ENCODE data around the gene ZBED6. TPM values are rescaled to one million over a fixed set of nuclear protein-coding genes. Genes with fewer than 3 reads are reported as not detected.
A peak's percentile ranks its signal among the peaks of the same experiment; 100 is the strongest.

Gene ZBED6
- total and polyA plus RNA-seq, 9 donors, result 7.0 to 23.9 (median 11.1) TPM

- Histone ChIP-seq H3K36me3 (ENCODE audit: control insufficient read depth, insufficient read depth, low read length) (peaks cover 23% of the 10 kb centered on the region), H3K27ac (ENCODE audit: low read length) (peak overlapping the region; percentile 22), H3K4me3 (ENCODE audit: low read length) (no peak overlapping the region), H3K4me1 (ENCODE audit: control insufficient read depth, insufficient read depth, low read length) (peaks cover 22% of the 10 kb centered on the region), H3K9me3 (replicated peaks; ENCODE audit: control insufficient read depth, low read depth, low read length) (no peaks in the 10 kb centered on the region), H3K27me3 (ENCODE audit: control insufficient read depth, insufficient read depth, low read length) (no peaks in the 10 kb centered on the region)
- no CpG with 5 or more reads among the region's 6 CpGs for WGBS (ENCODE audit: insufficient coverage)
- peak; percentile 53 for DNase-seq
Measured at GRCh38 chr1:203797948-203798655, 2.7 kb downstream of the ZBED6 start.

DNA sequence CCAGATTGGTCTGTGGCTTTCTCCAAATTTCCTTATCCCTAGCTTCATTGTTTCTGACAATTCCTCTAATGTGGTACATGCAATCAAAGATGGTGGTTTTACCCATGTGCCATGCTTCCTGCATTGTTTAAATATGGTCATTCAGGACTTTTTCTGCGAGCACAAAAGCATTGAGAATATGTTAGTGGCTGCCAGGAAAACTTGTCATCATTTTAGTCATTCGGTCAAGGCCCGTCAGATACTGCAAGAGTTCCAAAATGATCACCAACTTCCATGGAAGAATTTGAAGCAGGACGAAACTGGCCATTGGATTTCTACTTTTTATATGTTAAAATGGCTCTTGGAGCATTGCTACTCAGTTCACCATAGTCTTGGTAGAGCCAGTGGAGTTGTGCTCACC lies 3.7 kb downstream of the ZBED6 start:
- peak overlapping the region; percentile 18 for H3K27ac ChIP-seq (ENCODE audit: low read length)
- peaks cover 30% of the 10 kb centered on the region for H3K36me3 ChIP-seq (ENCODE audit: control insufficient read depth, insufficient read depth, low read length)
- H3K9me3 ChIP-seq (replicated peaks; ENCODE audit: control insufficient read depth, low read depth, low read length), result no peaks in the 10 kb centered on the region
- no peak overlapping the region for H3K4me3 ChIP-seq (ENCODE audit: low read length)
- peaks cover 22% of the 10 kb centered on the region for H3K4me1 ChIP-seq (ENCODE audit: control insufficient read depth, insufficient read depth, low read length)
- no peak for DNase-seq
- H3K27me3 ChIP-seq (ENCODE audit: control insufficient read depth, insufficient read depth, low read length), result no peaks in the 10 kb centered on the region
- WGBS (ENCODE audit: insufficient coverage), result 80% methylated on average over 1 of the region's 4 CpGs

DNA sequence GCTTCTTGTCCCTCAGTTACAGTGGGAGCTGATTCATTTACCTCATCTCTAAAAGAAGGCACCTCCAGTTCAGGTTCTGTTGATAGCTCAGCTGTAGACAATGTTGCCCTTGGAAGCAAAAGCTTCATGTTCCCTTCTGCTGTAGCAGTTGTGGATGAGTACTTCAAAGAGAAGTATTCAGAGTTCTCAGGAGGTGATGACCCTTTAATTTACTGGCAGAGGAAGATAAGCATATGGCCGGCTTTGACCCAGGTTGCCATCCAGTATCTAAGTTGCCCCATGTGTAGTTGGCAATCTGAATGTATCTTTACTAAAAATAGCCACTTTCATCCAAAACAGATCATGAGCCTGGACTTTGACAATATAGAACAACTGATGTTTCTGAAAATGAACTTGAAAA lies 4.5 kb downstream of the ZBED6 start:
- no peak overlapping the region for H3K4me3 ChIP-seq (ENCODE audit: low read length)
- H3K9me3 ChIP-seq (replicated peaks; ENCODE audit: control insufficient read depth, low read depth, low read length), result no peaks in the 10 kb centered on the region
- H3K4me1 ChIP-seq (ENCODE audit: control insufficient read depth, insufficient read depth, low read length), result peaks cover 19% of the 10 kb centered on the region
- peak overlapping the region; percentile 38 for H3K27ac ChIP-seq (ENCODE audit: low read length)
- peaks cover 30% of the 10 kb centered on the region for H3K36me3 ChIP-seq (ENCODE audit: control insufficient read depth, insufficient read depth, low read length)
- DNase-seq, result peak; percentile 33
- no CpG with 5 or more reads among the region's 1 CpG for WGBS (ENCODE audit: insufficient coverage)
- no peaks in the 10 kb centered on the region for H3K27me3 ChIP-seq (ENCODE audit: control insufficient read depth, insufficient read depth, low read length)

DNA sequence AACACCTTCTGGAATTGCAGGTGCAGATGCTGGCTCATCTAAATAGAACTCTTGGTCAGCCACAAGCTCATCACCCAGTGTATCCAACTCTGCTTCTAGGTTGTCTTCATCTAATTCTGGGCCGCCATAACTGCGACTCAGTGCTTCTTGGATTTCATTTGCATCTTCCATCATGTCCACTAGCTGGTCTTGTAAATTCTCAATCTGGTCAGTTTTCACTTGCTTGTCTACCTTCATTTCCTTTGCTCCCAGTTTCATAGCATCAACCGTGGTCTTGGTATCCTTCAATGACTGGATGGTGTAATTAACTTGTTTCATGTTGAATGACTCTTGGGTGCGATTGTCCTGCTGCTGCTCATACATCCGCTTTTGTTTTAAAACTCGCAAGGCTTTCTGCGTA lies 10.3 kb downstream of the ZBED6 start:
- Histone ChIP-seq H3K4me1 (ENCODE audit: control insufficient read depth, insufficient read depth, low read length) (no peaks in the 10 kb centered on the region), H3K4me3 (ENCODE audit: low read length) (no peak overlapping the region), H3K27ac (ENCODE audit: low read length) (no peak overlapping the region), H3K27me3 (ENCODE audit: control insufficient read depth, insufficient read depth, low read length) (no peaks in the 10 kb centered on the region), H3K9me3 (replicated peaks; ENCODE audit: control insufficient read depth, low read depth, low read length) (no peaks in the 10 kb centered on the region), H3K36me3 (ENCODE audit: control insufficient read depth, insufficient read depth, low read length) (peaks cover 24% of the 10 kb centered on the region)
- no peak for DNase-seq
- 94% methylated on average over 5 of the region's 7 CpGs for WGBS (ENCODE audit: insufficient coverage)

DNA sequence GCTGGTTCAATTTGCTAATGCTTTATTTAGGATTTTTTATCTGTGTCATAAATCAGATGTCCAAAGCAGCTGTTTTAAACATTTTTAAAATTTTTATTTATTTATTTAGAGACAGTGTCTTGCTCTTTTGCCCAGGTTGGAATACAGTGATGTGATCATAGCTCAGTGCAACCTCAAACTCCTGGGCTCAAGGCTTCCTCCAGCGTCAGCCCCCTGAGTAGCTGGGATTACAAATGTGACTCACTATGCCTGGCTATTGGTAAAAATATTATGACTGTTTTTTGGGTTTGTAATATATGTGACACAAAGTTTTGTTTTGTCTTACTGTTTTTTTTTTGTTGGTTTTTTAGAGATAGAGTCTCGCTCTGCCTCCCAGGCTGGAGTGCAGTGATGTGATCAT lies 11.8 kb downstream of the ZBED6 start:
- WGBS (ENCODE audit: insufficient coverage), result 100% methylated on average over 1 of the region's 2 CpGs
- H3K4me3 ChIP-seq (ENCODE audit: low read length), result no peak overlapping the region
- DNase-seq, result no peak
- H3K9me3 ChIP-seq (replicated peaks; ENCODE audit: control insufficient read depth, low read depth, low read length), result no peaks in the 10 kb centered on the region
- no peaks in the 10 kb centered on the region for H3K27me3 ChIP-seq (ENCODE audit: control insufficient read depth, insufficient read depth, low read length)
- peaks cover 30% of the 10 kb centered on the region for H3K36me3 ChIP-seq (ENCODE audit: control insufficient read depth, insufficient read depth, low read length)
- no peak overlapping the region for H3K27ac ChIP-seq (ENCODE audit: low read length)
- no peaks in the 10 kb centered on the region for H3K4me1 ChIP-seq (ENCODE audit: control insufficient read depth, insufficient read depth, low read length)

DNA sequence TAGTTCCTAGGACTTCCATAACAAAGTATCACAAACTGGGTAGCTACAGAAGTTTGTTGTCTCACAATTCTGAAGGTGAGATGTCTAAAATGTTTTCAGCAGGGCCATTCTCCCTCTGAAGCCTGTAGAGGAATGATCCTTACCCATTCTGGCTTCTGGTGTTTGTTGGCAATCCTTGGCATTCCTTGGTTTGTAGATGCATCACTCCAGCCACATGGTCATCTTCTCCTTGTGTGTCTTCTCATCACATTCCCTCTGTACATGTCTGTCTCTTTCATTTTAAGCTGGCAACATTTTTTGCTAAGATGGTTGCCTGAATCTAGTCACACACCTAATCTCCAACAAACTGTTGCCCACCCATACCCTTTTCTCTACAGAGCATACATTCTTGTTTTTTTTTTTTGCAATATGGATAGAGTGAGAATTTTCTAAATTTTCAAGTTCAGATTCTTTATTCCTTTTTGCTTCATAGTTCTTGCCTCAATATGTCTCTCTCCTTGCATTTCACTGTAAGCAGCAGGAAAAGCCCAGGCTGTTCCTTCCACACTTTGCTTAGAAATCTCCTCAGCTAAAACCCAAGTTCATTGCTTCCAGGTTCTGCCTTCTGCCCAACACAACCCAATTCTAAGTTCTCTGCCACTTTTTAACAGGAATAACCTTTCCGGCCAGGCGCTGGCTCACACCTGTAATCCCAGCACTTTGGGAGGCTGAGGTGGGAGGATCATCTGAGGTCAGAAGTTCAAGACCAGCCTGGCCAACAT lies 18.3 kb downstream of the ZBED6 start:
- DNase-seq, result no peak
- Histone ChIP-seq H3K27me3 (ENCODE audit: control insufficient read depth, insufficient read depth, low read length) (no peaks in the 10 kb centered on the region), H3K4me3 (ENCODE audit: low read length) (no peak overlapping the region), H3K36me3 (ENCODE audit: control insufficient read depth, insufficient read depth, low read length) (peaks cover 29% of the 10 kb centered on the region), H3K9me3 (replicated peaks; ENCODE audit: control insufficient read depth, low read depth, low read length) (no peaks in the 10 kb centered on the region), H3K27ac (ENCODE audit: low read length) (no peak overlapping the region), H3K4me1 (ENCODE audit: control insufficient read depth, insufficient read depth, low read length) (no peaks in the 10 kb centered on the region)
- no CpG with 5 or more reads among the region's 2 CpGs for WGBS (ENCODE audit: insufficient coverage)

DNA sequence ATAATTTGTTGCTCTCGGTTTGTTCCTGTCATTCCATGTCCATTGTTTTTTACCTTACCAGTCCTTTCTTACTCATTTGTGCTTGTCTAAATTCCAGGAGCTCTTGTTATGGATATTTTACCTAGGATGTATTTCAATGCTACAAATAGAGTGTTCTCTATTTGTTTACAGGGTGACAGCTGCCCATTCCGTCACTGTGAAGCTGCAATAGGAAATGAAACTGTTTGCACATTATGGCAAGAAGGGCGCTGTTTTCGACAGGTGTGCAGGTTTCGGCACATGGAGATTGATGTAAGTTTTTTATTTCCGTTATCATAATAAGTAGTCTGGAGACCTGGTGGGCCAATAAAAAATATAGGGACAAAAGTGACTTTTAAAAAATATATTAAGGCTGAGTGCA lies 23.0 kb downstream of the ZBED6 start:
- Histone ChIP-seq H3K4me1 (ENCODE audit: control insufficient read depth, insufficient read depth, low read length) (no peaks in the 10 kb centered on the region), H3K27me3 (ENCODE audit: control insufficient read depth, insufficient read depth, low read length) (no peaks in the 10 kb centered on the region), H3K36me3 (ENCODE audit: control insufficient read depth, insufficient read depth, low read length) (peaks cover 55% of the 10 kb centered on the region), H3K9me3 (replicated peaks; ENCODE audit: control insufficient read depth, low read depth, low read length) (no peaks in the 10 kb centered on the region), H3K4me3 (ENCODE audit: low read length) (no peak overlapping the region), H3K27ac (ENCODE audit: low read length) (no peak overlapping the region)
- WGBS (ENCODE audit: insufficient coverage), result 88% methylated on average over 3 of the region's 6 CpGs
- DNase-seq, result no peak

- H3K27ac ChIP-seq (ENCODE audit: low read length), result no peak overlapping the region
- no peaks in the 10 kb centered on the region for H3K27me3 ChIP-seq (ENCODE audit: control insufficient read depth, insufficient read depth, low read length)
- H3K36me3 ChIP-seq (ENCODE audit: control insufficient read depth, insufficient read depth, low read length), result peaks cover 40% of the 10 kb centered on the region
- H3K4me3 ChIP-seq (ENCODE audit: low read length), result no peak overlapping the region
- no peaks in the 10 kb centered on the region for H3K4me1 ChIP-seq (ENCODE audit: control insufficient read depth, insufficient read depth, low read length)
- WGBS (ENCODE audit: insufficient coverage), result no CpG with 5 or more reads among the region's 1 CpG
- no peaks in the 10 kb centered on the region for H3K9me3 ChIP-seq (replicated peaks; ENCODE audit: control insufficient read depth, low read depth, low read length)
- DNase-seq, result no peak
Measured at GRCh38 chr1:203823306-203823705, 27.9 kb downstream of the ZBED6 start.

DNA sequence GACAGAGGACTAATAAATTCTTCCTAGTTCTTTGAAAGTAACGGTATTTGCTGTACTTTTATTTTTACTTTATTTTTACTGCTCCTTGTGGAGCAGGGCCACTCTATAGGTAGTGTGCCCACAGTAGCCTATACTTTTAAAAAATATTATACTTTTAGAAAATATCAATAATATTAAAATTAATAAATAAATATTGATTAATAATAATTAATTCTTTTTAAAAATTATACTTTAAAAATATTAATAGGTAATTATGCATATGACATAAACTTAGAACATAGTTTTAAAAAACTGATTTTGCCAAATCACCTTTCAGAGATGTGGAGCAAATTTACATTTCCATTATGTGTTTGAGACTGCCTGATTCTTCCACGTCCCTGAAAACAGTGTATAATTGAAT lies 30.8 kb downstream of the ZBED6 start:
- Histone ChIP-seq H3K27me3 (ENCODE audit: control insufficient read depth, insufficient read depth, low read length) (no peaks in the 10 kb centered on the region), H3K4me3 (ENCODE audit: low read length) (no peak overlapping the region), H3K36me3 (ENCODE audit: control insufficient read depth, insufficient read depth, low read length) (peaks cover 32% of the 10 kb centered on the region), H3K9me3 (replicated peaks; ENCODE audit: control insufficient read depth, low read depth, low read length) (no peaks in the 10 kb centered on the region), H3K27ac (ENCODE audit: low read length) (no peak overlapping the region), H3K4me1 (ENCODE audit: control insufficient read depth, insufficient read depth, low read length) (no peaks in the 10 kb centered on the region)
- no CpG with 5 or more reads among the region's 2 CpGs for WGBS (ENCODE audit: insufficient coverage)
- no peak for DNase-seq

- Histone ChIP-seq H3K4me1 (ENCODE audit: control insufficient read depth, insufficient read depth, low read length) (no peaks in the 10 kb centered on the region), H3K36me3 (ENCODE audit: control insufficient read depth, insufficient read depth, low read length) (peaks cover 29% of the 10 kb centered on the region), H3K4me3 (ENCODE audit: low read length) (no peak overlapping the region), H3K27me3 (ENCODE audit: control insufficient read depth, insufficient read depth, low read length) (no peaks in the 10 kb centered on the region), H3K27ac (ENCODE audit: low read length) (no peak overlapping the region), H3K9me3 (replicated peaks; ENCODE audit: control insufficient read depth, low read depth, low read length) (no peaks in the 10 kb centered on the region)
- no peak for DNase-seq
- WGBS (ENCODE audit: insufficient coverage), result no CpG with 5 or more reads among the region's 5 CpGs
Measured at GRCh38 chr1:203828002-203828401, 32.6 kb downstream of the ZBED6 start.
